Activated CD4-positive, alpha-beta T cell treated with anti-CD3 and anti-CD28 coated beads, Interleukin-2, amount 10 ng/mL, durations not matched to agents 7 days and 5 days (primary cell): ENCODE results near the gene PJA1. TPM values are rescaled to one million over a fixed set of nuclear protein-coding genes. Genes with fewer than 3 reads are reported as not detected.

Experiments used
- CTCF ChIA-PET: fragments of 350-600 bp; sonication (Branson Sonifier 250); formaldehyde crosslinking; loops from one replicate; lab custom pipeline; 2021; ENCODE audit warnings: antibody characterized with exemption; lab: Charles Lee
- POLR2A ChIA-PET: fragments of 350-600 bp; sonication (Branson Sonifier 250); formaldehyde crosslinking; loops from one replicate; lab custom pipeline; 2021; ENCODE audit warnings: antibody characterized with exemption; lab: Charles Lee
- DNase-seq: peaks from one replicate; pipeline ENCODE4 v3.0.0-alpha.2; 2020
- H3K27ac Mint-ChIP-seq: one replicate; pipeline ENCODE4 v1.8.0; 2021; ENCODE audit warnings: mild to moderate bottlenecking, moderate library complexity, mixed read lengths
- H3K27me3 Mint-ChIP-seq: one replicate; pipeline ENCODE4 v1.8.0; 2021; ENCODE audit warnings: mixed read lengths
- H3K36me3 Mint-ChIP-seq: one replicate; pipeline ENCODE4 v1.8.0; 2021; ENCODE audit warnings: low read depth, mixed read lengths
- H3K4me1 Mint-ChIP-seq: one replicate; pipeline ENCODE4 v1.8.0; 2021; ENCODE audit warnings: mixed read lengths
- H3K4me3 Mint-ChIP-seq: one replicate; pipeline ENCODE4 v1.8.0; 2021; ENCODE audit warnings: mild to moderate bottlenecking, moderate library complexity, mixed read lengths
- H3K9me3 Mint-ChIP-seq: one replicate; pipeline ENCODE4 v1.8.0; 2021; ENCODE audit warnings: mixed read lengths
- total RNA-seq, 2 experiments: library from RNA; stranded (reverse); gene quantifications; one replicate each; pipeline ENCODE4 v1.2.3, GENCODE V29; 2021

Gene PJA1
- total RNA-seq, 2 experiments from 2014 or later = 12.6 to 14.0 TPM

GRCh38 chrX:69161786-69162349 is 3.4 kb downstream of the PJA1 start:
- H3K9me3 Mint-ChIP-seq = no peaks in the 10 kb centered on the region
- no peak for DNase-seq

GRCh38 chrX:69161371-69161770 is 3.9 kb downstream of the PJA1 start:
- ChIA-PET CTCF (no interaction called here), POLR2A (no interaction called here)
- no peaks in the 10 kb centered on the region for H3K27me3 Mint-ChIP-seq
- no peak overlapping the region for H3K4me3 Mint-ChIP-seq
- DNase-seq = no peak
- no peak overlapping the region for H3K27ac Mint-ChIP-seq
- peaks cover 30% of the 10 kb centered on the region for H3K4me1 Mint-ChIP-seq
- peaks cover 10% of the 10 kb centered on the region for H3K36me3 Mint-ChIP-seq
- H3K9me3 Mint-ChIP-seq = no peaks in the 10 kb centered on the region

More at GRCh38 chrX:69161786-69162349, 3.4 kb downstream of the PJA1 start:
- Mint-ChIP-seq H3K4me1 (peaks cover 30% of the 10 kb centered on the region), H3K36me3 (peaks cover 10% of the 10 kb centered on the region), H3K27ac (no peak overlapping the region), H3K27me3 (no peaks in the 10 kb centered on the region), H3K4me3 (no peak overlapping the region)
- POLR2A ChIA-PET = no interaction called here
- CTCF ChIA-PET = interaction anchor here (0.9 kb wide), 1 partner anchor 334 kb away, joined by 3 read pairs; no protein-coding TSS in a partner anchor

- no peaks in the 10 kb centered on the region for H3K9me3 Mint-ChIP-seq
- ChIA-PET CTCF (no interaction called here), POLR2A (no interaction called here)
- H3K27me3 Mint-ChIP-seq = no peaks in the 10 kb centered on the region
- H3K27ac Mint-ChIP-seq = no peak overlapping the region
- peak; percentile 30 for DNase-seq
- peaks cover 17% of the 10 kb centered on the region for H3K4me1 Mint-ChIP-seq
- peaks cover 10% of the 10 kb centered on the region for H3K36me3 Mint-ChIP-seq
- H3K4me3 Mint-ChIP-seq = no peak overlapping the region
These were observed 6.9 kb downstream of the PJA1 start for GRCh38 chrX:69158166-69158980.

- ChIA-PET CTCF (no interaction called here), POLR2A (no interaction called here)
- H3K27me3 Mint-ChIP-seq = no peaks in the 10 kb centered on the region
- no peaks in the 10 kb centered on the region for H3K36me3 Mint-ChIP-seq
- no peaks in the 10 kb centered on the region for H3K9me3 Mint-ChIP-seq
- H3K4me3 Mint-ChIP-seq = no peak overlapping the region
- peaks cover 2% of the 10 kb centered on the region for H3K4me1 Mint-ChIP-seq
- no peak overlapping the region for H3K27ac Mint-ChIP-seq
- DNase-seq = no peak
These were observed 8.6 kb downstream of the PJA1 start for GRCh38 chrX:69156638-69157037.

GRCh38 chrX:69155786-69156520 is 9.3 kb downstream of the PJA1 start:
- H3K27ac Mint-ChIP-seq = no peak overlapping the region
- ChIA-PET POLR2A (no interaction called here), CTCF (no interaction called here)
- H3K36me3 Mint-ChIP-seq = no peaks in the 10 kb centered on the region
- DNase-seq = no peak
- peaks cover 2% of the 10 kb centered on the region for H3K4me1 Mint-ChIP-seq
- no peaks in the 10 kb centered on the region for H3K9me3 Mint-ChIP-seq
- H3K27me3 Mint-ChIP-seq = no peaks in the 10 kb centered on the region
- H3K4me3 Mint-ChIP-seq = no peak overlapping the region

- no peaks in the 10 kb centered on the region for H3K27me3 Mint-ChIP-seq
These were observed 11.2 kb downstream of the PJA1 start for GRCh38 chrX:69154051-69154450.

GRCh38 chrX:69153060-69153730 is 12.1 kb downstream of the PJA1 start:
- ChIA-PET POLR2A (no interaction called here), CTCF (interaction anchor here (0.5 kb wide), 1 partner anchor 726 kb away, joined by 3 read pairs; no protein-coding TSS in a partner anchor)
- Mint-ChIP-seq H3K9me3 (no peaks in the 10 kb centered on the region), H3K4me1 (no peaks in the 10 kb centered on the region), H3K27ac (no peak overlapping the region), H3K27me3 (no peaks in the 10 kb centered on the region), H3K36me3 (no peaks in the 10 kb centered on the region), H3K4me3 (no peak overlapping the region)
- DNase-seq = no peak

More at GRCh38 chrX:69154051-69154450, 11.2 kb downstream of the PJA1 start:
- Mint-ChIP-seq H3K9me3 (no peaks in the 10 kb centered on the region), H3K36me3 (no peaks in the 10 kb centered on the region), H3K27ac (no peak overlapping the region), H3K4me1 (no peaks in the 10 kb centered on the region), H3K4me3 (no peak overlapping the region)
- DNase-seq = no peak
- ChIA-PET POLR2A (no interaction called here), CTCF (no interaction called here)

- ChIA-PET POLR2A (no interaction called here), CTCF (no interaction called here)
- no peak for DNase-seq
- Mint-ChIP-seq H3K36me3 (no peaks in the 10 kb centered on the region), H3K27ac (no peak overlapping the region), H3K9me3 (no peaks in the 10 kb centered on the region), H3K27me3 (no peaks in the 10 kb centered on the region), H3K4me3 (no peak overlapping the region), H3K4me1 (no peaks in the 10 kb centered on the region)
These were observed 12.8 kb downstream of the PJA1 start for GRCh38 chrX:69152417-69152841.

GRCh38 chrX:69151866-69152284 is 13.4 kb downstream of the PJA1 start:
- no peak for DNase-seq
- ChIA-PET CTCF (no interaction called here), POLR2A (no interaction called here)
- H3K9me3 Mint-ChIP-seq = no peaks in the 10 kb centered on the region
- H3K36me3 Mint-ChIP-seq = no peaks in the 10 kb centered on the region
- no peaks in the 10 kb centered on the region for H3K27me3 Mint-ChIP-seq
- no peak overlapping the region for H3K4me3 Mint-ChIP-seq
- no peaks in the 10 kb centered on the region for H3K4me1 Mint-ChIP-seq
- H3K27ac Mint-ChIP-seq = no peak overlapping the region

- H3K4me1 Mint-ChIP-seq = no peaks in the 10 kb centered on the region
- no peak overlapping the region for H3K4me3 Mint-ChIP-seq
- no peaks in the 10 kb centered on the region for H3K36me3 Mint-ChIP-seq
- POLR2A ChIA-PET = no interaction called here
- no peaks in the 10 kb centered on the region for H3K9me3 Mint-ChIP-seq
- no peaks in the 10 kb centered on the region for H3K27me3 Mint-ChIP-seq
- CTCF ChIA-PET = no interaction called here
- H3K27ac Mint-ChIP-seq = no peak overlapping the region
- no peak for DNase-seq
These were observed 14.8 kb downstream of the PJA1 start for GRCh38 chrX:69150281-69150960.

GRCh38 chrX:69149466-69150280 is 15.6 kb downstream of the PJA1 start:
- no peaks in the 10 kb centered on the region for H3K36me3 Mint-ChIP-seq
- no peak overlapping the region for H3K27ac Mint-ChIP-seq
- ChIA-PET CTCF (no interaction called here), POLR2A (no interaction called here)
- no peaks in the 10 kb centered on the region for H3K27me3 Mint-ChIP-seq
- H3K4me3 Mint-ChIP-seq = no peak overlapping the region
- DNase-seq = no peak
- H3K4me1 Mint-ChIP-seq = no peaks in the 10 kb centered on the region
- H3K9me3 Mint-ChIP-seq = no peaks in the 10 kb centered on the region

GRCh38 chrX:69148946-69149345 is 16.3 kb downstream of the PJA1 start:
- Mint-ChIP-seq H3K36me3 (no peaks in the 10 kb centered on the region), H3K27me3 (no peaks in the 10 kb centered on the region), H3K27ac (no peak overlapping the region), H3K9me3 (no peaks in the 10 kb centered on the region), H3K4me1 (no peaks in the 10 kb centered on the region), H3K4me3 (no peak overlapping the region)
- no peak for DNase-seq
- POLR2A ChIA-PET = no interaction called here
- CTCF ChIA-PET = no interaction called here
